ENCODE results near the gene YAE1. TPM values are rescaled to one million over a fixed set of nuclear protein-coding genes. Genes with fewer than 3 reads are reported as not detected.

Gene YAE1
- total and polyA plus RNA-seq, 2 of the 13 experiments (the other 11 are each of a cell fraction or from before 2014, with no cell fraction given), result 18.7 to 28.3 TPM

- TF ChIP-seq, protein P1, sequence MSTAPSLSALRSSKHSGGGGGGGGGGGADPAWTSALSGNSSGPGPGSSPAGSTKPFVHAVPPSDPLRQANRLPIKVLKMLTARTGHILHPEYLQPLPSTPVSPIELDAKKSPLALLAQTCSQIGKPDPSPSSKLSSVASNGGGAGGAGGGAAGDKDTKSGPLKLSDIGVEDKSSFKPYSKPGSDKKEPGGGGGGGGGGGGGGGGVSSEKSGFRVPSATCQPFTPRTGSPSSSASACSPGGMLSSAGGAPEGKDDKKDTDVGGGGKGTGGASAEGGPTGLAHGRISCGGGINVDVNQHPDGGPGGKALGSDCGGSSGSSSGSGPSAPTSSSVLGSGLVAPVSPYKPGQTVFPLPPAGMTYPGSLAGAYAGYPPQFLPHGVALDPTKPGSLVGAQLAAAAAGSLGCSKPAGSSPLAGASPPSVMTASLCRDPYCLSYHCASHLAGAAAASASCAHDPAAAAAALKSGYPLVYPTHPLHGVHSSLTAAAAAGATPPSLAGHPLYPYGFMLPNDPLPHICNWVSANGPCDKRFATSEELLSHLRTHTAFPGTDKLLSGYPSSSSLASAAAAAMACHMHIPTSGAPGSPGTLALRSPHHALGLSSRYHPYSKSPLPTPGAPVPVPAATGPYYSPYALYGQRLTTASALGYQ (CRISPR knock-in tag; IDR thresholded peaks at IDR 0.05), result no peak; the same call in 1 of the 2 replicates
- TF ChIP-seq MXI1 (IDR thresholded peaks at IDR 0.05; ENCODE audit: borderline replicate concordance, low read depth, low read length), result no peak; the same call in 2 of the 3 replicates
- TF ChIP-seq ATM (IDR thresholded peaks at IDR 0.05; ENCODE audit: borderline replicate concordance), result no peak
- peak; percentile 24; the same call in 1 of the 2 replicates for TF ChIP-seq FOXA3 (CRISPR knock-in tag; IDR thresholded peaks at IDR 0.05)
- TF ChIP-seq SIX4 (CRISPR knock-in tag; IDR thresholded peaks at IDR 0.05), result no peak
- no peak for TF ChIP-seq ZNF234 (CRISPR knock-in tag; conservative IDR thresholded peaks at IDR 0.05)
- TF ChIP-seq ASH2L (IDR thresholded peaks at IDR 0.05; ENCODE audit: insufficient read length, low read depth, low read length), result peak; percentile 82
- no peak for TF ChIP-seq ZFYVE20 (CRISPR knock-in tag; IDR thresholded peaks at IDR 0.05; ENCODE audit: borderline replicate concordance, low read depth)
- 0 out of 2 replicates have a peak, but pooled peaks have one; percentile 79 for TF ChIP-seq CC2D1A (CRISPR knock-in tag; IDR thresholded peaks at IDR 0.05)
- TF ChIP-seq CBX5 (CRISPR knock-in tag; IDR thresholded peaks at IDR 0.05; ENCODE audit: borderline replicate concordance), result peak; percentile 66; the same call in 1 of the 2 replicates
- no peak for TF ChIP-seq XBP1 (CRISPR knock-in tag; IDR thresholded peaks at IDR 0.05)
- TF ChIP-seq MTERF4 (CRISPR knock-in tag; IDR thresholded peaks at IDR 0.05), result no peak
- peak; percentile 90; the same call in 1 of the 2 replicates for TF ChIP-seq ZNF598 (CRISPR knock-in tag; IDR thresholded peaks at IDR 0.05; ENCODE audit: borderline replicate concordance)
- no peak for TF ChIP-seq TCF12 (IDR thresholded peaks at IDR 0.05)
- no peak for TF ChIP-seq TCF12 (CRISPR knock-in tag; IDR thresholded peaks at IDR 0.05)
- peak; percentile 99 for TF ChIP-seq GABPB1 (CRISPR knock-in tag; IDR thresholded peaks at IDR 0.05)
- no peak for TF ChIP-seq MIER2 (CRISPR knock-in tag; IDR thresholded peaks at IDR 0.05)
- TF ChIP-seq NFIC (IDR thresholded peaks at IDR 0.05; ENCODE audit: low read length), result no peak
- TF ChIP-seq MTA1 (CRISPR knock-in tag; IDR thresholded peaks at IDR 0.05; ENCODE audit: borderline replicate concordance), result peak; percentile 84; the same call in 1 of the 2 replicates
- TF ChIP-seq RBFOX2 (IDR thresholded peaks at IDR 0.05; ENCODE audit: low read depth, low read length), result peak; percentile 96
- TF ChIP-seq ZNF546 (CRISPR knock-in tag; conservative IDR thresholded peaks at IDR 0.05), result 0 out of 2 replicates have a peak, but pooled peaks have one; percentile 68
- peak; percentile 39; the same call in 1 of the 2 replicates for TF ChIP-seq ZNF431 (CRISPR knock-in tag; IDR thresholded peaks at IDR 0.05; ENCODE audit: borderline replicate concordance, low read depth)
- no peak for TF ChIP-seq RELA (CRISPR knock-in tag; IDR thresholded peaks at IDR 0.05)
- TF ChIP-seq YEATS2 (CRISPR knock-in tag; IDR thresholded peaks at IDR 0.05; ENCODE audit: borderline replicate concordance), result peak; percentile 83; the same call in 1 of the 2 replicates
- no peak for TF ChIP-seq DMTF1 (CRISPR knock-in tag; IDR thresholded peaks at IDR 0.05)
- peak; percentile 87 for TF ChIP-seq MIXL1 (CRISPR knock-in tag; IDR thresholded peaks at IDR 0.05)
These were observed at the start of gene YAE1 (continued) for GRCh38 chr7:39566023-39566921.

Measured in HepG2 (cell line).